ENCODE results near the gene PAOX.

- TF ChIP-seq POLR2AphosphoS5 (IDR thresholded peaks at IDR 0.05; ENCODE audit: low read depth, low read length): no peak; the same call in 1 of the 2 replicates
- TF ChIP-seq TAF1 (IDR thresholded peaks at IDR 0.05; ENCODE audit: low read depth, low read length): no peak
Observed at GRCh38 chr10:133400624-133401424, 21.8 kb downstream of the PAOX start.
